GM10248 (cell line): ENCODE measurements around the gene NR2E3.

ENCODE experiments used
- CTCF ChIA-PET: fragments of 300-600 bp; sonication (Branson Sonifier 250); formaldehyde crosslinking; extraction: SDS; loops from one replicate; lab custom pipeline; 2021; ENCODE audit warnings: antibody characterized with exemption; lab: Yijun Ruan, JAX
- POLR2A ChIA-PET: fragments of 350-650 bp; sonication (Branson Sonifier 250); formaldehyde crosslinking; extraction: SDS; loops from one replicate; lab custom pipeline; 2020; ENCODE audit warnings: antibody characterized with exemption; lab: Yijun Ruan, JAX
- DNase-seq: peaks from one replicate; pipeline ENCODE4 v3.0.0; 2012; ENCODE audit errors: extremely low spot score
- TF ChIP-seq, protein P1 (sequence below): IDR thresholded peaks from 2 replicates; pipeline ENCODE4 v1.5.1; 2012; ENCODE audit warnings: mild to moderate bottlenecking, low read depth; ENCODE audit errors: extremely low read depth, missing control alignments, control extremely low read depth

The NR2E3 gene

DNA sequence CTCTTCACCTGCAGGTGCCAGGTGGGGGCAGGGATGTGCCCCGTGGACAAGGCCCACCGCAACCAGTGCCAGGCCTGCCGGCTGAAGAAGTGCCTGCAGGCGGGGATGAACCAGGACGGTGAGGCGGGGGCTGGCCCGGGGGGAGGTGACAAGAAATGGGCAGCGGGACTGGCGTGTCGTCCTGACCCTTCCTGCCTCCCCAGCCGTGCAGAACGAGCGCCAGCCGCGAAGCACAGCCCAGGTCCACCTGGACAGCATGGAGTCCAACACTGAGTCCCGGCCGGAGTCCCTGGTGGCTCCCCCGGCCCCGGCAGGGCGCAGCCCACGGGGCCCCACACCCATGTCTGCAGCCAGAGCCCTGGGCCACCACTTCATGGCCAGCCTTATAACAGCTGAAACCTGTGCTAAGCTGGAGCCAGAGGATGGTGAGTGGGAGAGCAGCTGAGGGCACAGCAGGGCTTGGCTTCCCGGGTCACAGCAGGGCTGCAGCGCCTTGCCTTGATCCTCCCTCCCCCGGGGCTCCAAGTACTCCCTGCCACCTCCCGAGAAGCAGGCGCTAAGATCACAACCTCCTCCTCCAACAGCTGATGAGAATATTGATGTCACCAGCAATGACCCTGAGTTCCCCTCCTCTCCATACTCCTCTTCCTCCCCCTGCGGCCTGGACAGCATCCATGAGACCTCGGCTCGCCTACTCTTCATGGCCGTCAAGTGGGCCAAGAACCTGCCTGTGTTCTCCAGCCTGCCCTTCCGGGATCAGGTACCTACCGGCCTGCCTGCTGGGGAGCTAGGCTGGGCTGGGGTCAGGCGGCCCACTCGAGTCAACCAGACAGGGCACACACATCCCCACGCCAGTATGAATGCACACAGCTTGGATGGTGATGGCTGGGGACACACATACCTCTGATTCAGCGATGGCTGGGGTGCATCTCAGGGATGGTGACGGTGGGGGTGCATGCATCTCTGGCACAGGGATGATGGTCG lies 1.7 kb downstream of the NR2E3 start:
- CTCF ChIA-PET, result no interaction called here
- POLR2A ChIA-PET, result no interaction called here
- DNase-seq, result no peak
- TF ChIP-seq, protein P1, sequence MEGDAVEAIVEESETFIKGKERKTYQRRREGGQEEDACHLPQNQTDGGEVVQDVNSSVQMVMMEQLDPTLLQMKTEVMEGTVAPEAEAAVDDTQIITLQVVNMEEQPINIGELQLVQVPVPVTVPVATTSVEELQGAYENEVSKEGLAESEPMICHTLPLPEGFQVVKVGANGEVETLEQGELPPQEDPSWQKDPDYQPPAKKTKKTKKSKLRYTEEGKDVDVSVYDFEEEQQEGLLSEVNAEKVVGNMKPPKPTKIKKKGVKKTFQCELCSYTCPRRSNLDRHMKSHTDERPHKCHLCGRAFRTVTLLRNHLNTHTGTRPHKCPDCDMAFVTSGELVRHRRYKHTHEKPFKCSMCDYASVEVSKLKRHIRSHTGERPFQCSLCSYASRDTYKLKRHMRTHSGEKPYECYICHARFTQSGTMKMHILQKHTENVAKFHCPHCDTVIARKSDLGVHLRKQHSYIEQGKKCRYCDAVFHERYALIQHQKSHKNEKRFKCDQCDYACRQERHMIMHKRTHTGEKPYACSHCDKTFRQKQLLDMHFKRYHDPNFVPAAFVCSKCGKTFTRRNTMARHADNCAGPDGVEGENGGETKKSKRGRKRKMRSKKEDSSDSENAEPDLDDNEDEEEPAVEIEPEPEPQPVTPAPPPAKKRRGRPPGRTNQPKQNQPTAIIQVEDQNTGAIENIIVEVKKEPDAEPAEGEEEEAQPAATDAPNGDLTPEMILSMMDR, result no peak

GRCh38 chr15:71812966-71813722 lies 2.8 kb downstream of the NR2E3 start:
- CTCF ChIA-PET, result no interaction called here
- POLR2A ChIA-PET, result no interaction called here
- peak; percentile 14 for DNase-seq
- TF ChIP-seq, protein P1, result no peak

- POLR2A ChIA-PET, result no interaction called here
- DNase-seq, result peak; percentile 13
- TF ChIP-seq, protein P1, result no peak
- CTCF ChIA-PET, result interaction anchor here (1.2 kb wide), 1 partner anchor 12 kb away, joined by 3 read pairs; no protein-coding TSS in a partner anchor
Measured at GRCh38 chr15:71813723-71814470, 3.5 kb downstream of the NR2E3 start.

- TF ChIP-seq, protein P1, result no peak
- ChIA-PET POLR2A (no interaction called here), CTCF (no interaction called here)
- no peak for DNase-seq
Measured at GRCh38 chr15:71815301-71815700, 4.9 kb downstream of the NR2E3 start.

DNA sequence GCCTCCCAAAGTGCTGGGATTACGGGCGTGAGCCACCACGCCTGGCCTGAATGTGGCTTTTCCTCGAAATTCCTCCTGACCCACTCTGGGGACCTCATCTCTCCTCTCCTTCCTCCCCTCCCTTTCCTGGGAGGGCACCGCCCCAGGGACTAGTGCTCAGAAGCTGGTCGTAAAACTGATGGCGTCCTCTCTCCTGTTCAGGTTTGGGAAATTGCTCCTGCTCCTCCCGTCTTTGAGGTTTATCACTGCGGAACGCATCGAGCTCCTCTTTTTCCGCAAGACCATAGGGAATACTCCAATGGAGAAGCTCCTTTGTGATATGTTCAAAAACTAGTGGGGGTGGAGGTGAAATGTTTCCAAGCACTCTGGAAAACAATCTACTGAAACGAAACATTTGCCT lies 7.0 kb downstream of the NR2E3 start:
- TF ChIP-seq, protein P1, result no peak
- POLR2A ChIA-PET, result no interaction called here
- no peak for DNase-seq
- CTCF ChIA-PET, result interaction anchor here (0.9 to 5.6 kb wide), 2 partner anchors 15 to 72 kb away, joined by 3 to 22 read pairs; no protein-coding TSS in a partner anchor
